OCI-LY3 (cell line): ENCODE measurements around the gene CCNF.

ENCODE experiments used
- H2AFZ ChIP-seq: fragments of 200-600, 300-600 bp; shearing (Covaris generic); 2 replicates; pipeline ENCODE4 v1.6.0; 2014; ENCODE audit warnings: antibody characterized with exemption, low read depth, low read length
- H3K27ac ChIP-seq: fragments of 200-600, 300-600 bp; sonication (generic); 2 replicates; pipeline ENCODE4 v1.5.1; 2014; ENCODE audit warnings: mild to moderate bottlenecking, low read length, moderate library complexity, mixed read lengths
- H3K27me3 ChIP-seq: fragments of 200-600, 300-600 bp; sonication (generic); 2 replicates; pipeline ENCODE4 v1.6.1; 2014; ENCODE audit warnings: low read depth, low read length, mixed read lengths
- H3K36me3 ChIP-seq: fragments of 200-600, 300-600 bp; sonication (generic); replicated peaks from 2 replicates; pipeline ENCODE3; 2014; ENCODE audit warnings: low read depth, low read length, mixed read lengths
- H3K4me1 ChIP-seq: fragments of 300-600, 200-600 bp; sonication (generic); 2 replicates; pipeline ENCODE4 v1.6.1; 2014; ENCODE audit warnings: low read length, mixed read lengths
- H3K4me2 ChIP-seq: fragments of 200-600, 300-600 bp; sonication (generic); 2 replicates; pipeline ENCODE4 v1.6.1; 2014; ENCODE audit warnings: low read length, mixed read lengths
- H3K4me3 ChIP-seq: fragments of 300-600, 200-600 bp; sonication (generic); 2 replicates; pipeline ENCODE4 v1.5.1; 2014; ENCODE audit warnings: antibody characterized with exemption, mild to moderate bottlenecking, low read length, moderate library complexity
- H3K79me2 ChIP-seq: fragments of 300-600, 200-600 bp; shearing (Covaris generic); 2 replicates; pipeline ENCODE4 v1.6.1; 2014; ENCODE audit warnings: mild to moderate bottlenecking, low read length, mixed read lengths
- H3K9ac ChIP-seq: fragments of 300-600, 200-600 bp; shearing (Covaris generic); 2 replicates; pipeline ENCODE4 v1.6.0; 2014; ENCODE audit warnings: mild to moderate bottlenecking, low read length, moderate library complexity
- H3K9me3 ChIP-seq: fragments of 200-600, 300-600 bp; shearing (Covaris generic); 2 replicates; pipeline ENCODE4 v1.6.1; 2014; ENCODE audit warnings: low read length, mixed read lengths; ENCODE audit not compliant: insufficient read depth
- H4K20me1 ChIP-seq: fragments of 200-600, 300-600 bp; sonication (generic); 2 replicates; pipeline ENCODE4 v1.6.1; 2016; ENCODE audit warnings: low read length, mixed read lengths; ENCODE audit not compliant: insufficient read depth
- EZH2phosphoT487 ChIP-seq: fragments of 200-600 bp; shearing (Covaris generic); IDR thresholded peaks from 2 replicates; pipeline ENCODE4 v1.6.1; 2018; ENCODE audit warnings: antibody characterized with exemption, mixed run types, low read depth
- TF ChIP-seq, protein P1 (sequence below): fragments of 200-600, 300-600 bp; sonication (generic); IDR thresholded peaks from 2 replicates; pipeline ENCODE4 v1.5.1; 2014; ENCODE audit warnings: antibody characterized with exemption, low read length, low read depth

CCNF gene

DNA sequence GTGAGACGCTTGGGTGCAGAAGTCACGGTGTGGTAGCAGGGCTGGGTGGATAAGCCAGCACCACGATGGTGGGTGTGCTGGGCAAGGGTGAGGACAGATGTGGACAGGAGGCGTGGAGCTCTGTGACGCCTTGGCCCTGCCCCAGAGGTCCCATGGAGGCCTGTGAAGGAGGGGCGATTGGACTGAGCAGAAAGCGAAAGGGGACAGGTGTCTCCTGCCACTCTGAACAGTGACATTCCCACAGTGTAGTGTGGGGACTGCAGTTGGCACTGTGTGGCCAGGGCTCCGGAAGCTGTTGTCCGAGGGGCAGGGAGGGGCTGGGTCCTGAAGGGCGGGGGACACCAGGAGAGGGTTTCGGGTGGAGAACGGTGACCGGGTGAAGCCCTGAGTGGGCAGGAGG lies 53.0 kb downstream of the CCNF start:
- H3K79me2 ChIP-seq: no peaks in the 10 kb centered on the region
- no peak overlapping the region for H3K4me3 ChIP-seq
- TF ChIP-seq, protein P1, sequence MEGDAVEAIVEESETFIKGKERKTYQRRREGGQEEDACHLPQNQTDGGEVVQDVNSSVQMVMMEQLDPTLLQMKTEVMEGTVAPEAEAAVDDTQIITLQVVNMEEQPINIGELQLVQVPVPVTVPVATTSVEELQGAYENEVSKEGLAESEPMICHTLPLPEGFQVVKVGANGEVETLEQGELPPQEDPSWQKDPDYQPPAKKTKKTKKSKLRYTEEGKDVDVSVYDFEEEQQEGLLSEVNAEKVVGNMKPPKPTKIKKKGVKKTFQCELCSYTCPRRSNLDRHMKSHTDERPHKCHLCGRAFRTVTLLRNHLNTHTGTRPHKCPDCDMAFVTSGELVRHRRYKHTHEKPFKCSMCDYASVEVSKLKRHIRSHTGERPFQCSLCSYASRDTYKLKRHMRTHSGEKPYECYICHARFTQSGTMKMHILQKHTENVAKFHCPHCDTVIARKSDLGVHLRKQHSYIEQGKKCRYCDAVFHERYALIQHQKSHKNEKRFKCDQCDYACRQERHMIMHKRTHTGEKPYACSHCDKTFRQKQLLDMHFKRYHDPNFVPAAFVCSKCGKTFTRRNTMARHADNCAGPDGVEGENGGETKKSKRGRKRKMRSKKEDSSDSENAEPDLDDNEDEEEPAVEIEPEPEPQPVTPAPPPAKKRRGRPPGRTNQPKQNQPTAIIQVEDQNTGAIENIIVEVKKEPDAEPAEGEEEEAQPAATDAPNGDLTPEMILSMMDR: no peak
- TF ChIP-seq EZH2phosphoT487: no peak
- H2AFZ ChIP-seq: no peak overlapping the region
- H4K20me1 ChIP-seq: no peaks in the 10 kb centered on the region
- H3K9me3 ChIP-seq: no peaks in the 10 kb centered on the region
- peaks cover 8% of the 10 kb centered on the region for H3K4me1 ChIP-seq
- H3K4me2 ChIP-seq: no peak overlapping the region
- no peaks in the 10 kb centered on the region for H3K27me3 ChIP-seq
- H3K36me3 ChIP-seq: no peaks in the 10 kb centered on the region
- H3K27ac ChIP-seq: no peak overlapping the region
- no peak overlapping the region for H3K9ac ChIP-seq

DNA sequence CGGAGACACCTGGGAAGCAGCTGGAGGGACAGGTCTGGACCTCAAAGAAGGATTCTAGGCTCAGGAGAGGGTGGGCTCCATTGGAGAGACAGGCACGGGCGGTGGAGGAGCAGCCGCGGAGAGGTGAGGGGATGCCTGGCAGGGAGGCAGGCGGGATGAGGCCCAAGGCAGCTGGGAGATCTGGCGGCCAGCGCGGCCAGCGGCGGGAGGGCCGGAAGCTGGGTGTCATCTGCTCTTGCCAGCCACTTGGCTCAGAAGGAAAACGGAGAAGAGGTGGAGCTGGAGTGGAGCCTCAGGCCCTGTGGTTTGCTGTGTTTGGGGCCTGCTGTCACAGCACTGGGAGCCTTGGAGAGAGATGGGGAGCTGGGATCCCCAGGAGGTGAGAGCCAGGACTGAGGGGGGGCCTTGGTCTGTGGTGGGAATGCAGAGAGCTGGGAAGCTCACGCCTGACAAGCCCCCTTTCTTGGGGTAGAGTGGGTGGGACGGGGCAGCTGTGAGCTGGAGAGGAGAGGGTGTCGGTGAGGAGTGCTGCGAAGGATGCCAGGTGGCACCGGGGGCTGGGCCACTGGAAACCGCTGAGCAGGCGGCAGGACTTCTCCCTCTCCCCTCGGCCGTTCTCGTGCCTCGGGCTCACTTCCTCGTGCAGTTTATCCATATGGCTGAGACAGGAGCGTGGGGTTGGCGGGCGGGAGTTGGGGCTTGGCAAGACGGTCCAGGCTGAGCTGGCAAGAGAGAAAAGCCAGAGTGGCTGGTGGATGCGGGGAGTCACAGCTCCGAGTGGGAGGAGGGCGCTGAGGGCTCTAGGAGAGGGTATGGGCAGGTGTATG lies 53.7 kb downstream of the CCNF start:
- no peaks in the 10 kb centered on the region for H3K27me3 ChIP-seq
- no peak overlapping the region for H3K27ac ChIP-seq

DNA sequence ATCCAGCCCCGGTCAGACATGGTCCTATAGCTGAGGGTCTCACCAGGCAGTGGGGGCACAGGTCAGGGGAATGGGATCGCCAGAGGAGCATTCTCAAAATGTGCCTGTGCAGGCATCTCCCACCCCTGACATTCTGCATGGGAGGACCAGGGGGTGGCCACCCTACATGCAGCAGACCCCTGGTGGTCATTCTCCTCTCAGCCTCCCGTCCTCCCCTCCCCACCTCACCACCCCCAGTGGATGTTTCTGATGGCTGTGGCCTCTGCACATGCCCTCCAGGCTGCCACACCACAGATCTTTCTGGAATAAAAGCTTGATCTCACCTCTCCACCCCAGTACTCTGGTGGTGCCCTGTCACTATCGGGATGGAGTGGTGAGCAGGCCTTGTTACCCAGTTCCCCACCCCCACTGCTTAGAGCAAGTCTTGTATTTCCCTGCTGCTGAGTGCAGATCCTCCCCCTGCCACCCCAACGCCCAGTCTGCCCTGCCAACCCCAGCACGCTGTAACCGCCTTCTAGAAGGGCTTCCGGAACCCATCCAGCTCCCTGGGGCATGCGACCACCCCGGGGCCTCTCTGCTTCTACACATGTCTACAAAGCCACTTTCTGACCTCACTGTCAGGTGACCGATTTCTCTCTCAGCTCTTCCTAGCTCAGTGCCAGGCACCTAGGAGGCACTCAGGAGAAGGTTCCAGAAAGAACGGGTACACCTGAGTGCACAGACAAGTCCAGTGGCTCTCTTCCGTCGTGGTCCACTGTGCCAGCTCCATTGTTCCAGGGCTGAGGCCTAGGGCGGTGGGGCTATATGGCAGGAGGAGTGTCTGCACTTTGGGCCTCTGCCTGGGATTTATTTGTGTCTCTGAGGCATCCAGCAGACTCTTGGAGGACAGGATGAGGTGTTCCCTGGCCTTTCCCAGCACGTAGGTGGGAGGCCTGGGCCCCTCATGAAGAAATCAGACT lies 55.0 kb downstream of the CCNF start:
- Histone ChIP-seq H3K4me2 (no peak overlapping the region), H3K4me1 (peaks cover 20% of the 10 kb centered on the region), H4K20me1 (no peaks in the 10 kb centered on the region), H3K79me2 (0 out of 2 replicates have a peak, but pooled peaks cover 5% of the 10 kb centered on the region), H3K27ac (no peak overlapping the region), H3K27me3 (no peaks in the 10 kb centered on the region), H3K9ac (no peak overlapping the region), H3K36me3 (no peaks in the 10 kb centered on the region), H3K4me3 (no peak overlapping the region), H3K9me3 (no peaks in the 10 kb centered on the region), H2AFZ (no peak overlapping the region)
- TF ChIP-seq, protein P1: no peak
- TF ChIP-seq EZH2phosphoT487: no peak

More for the DNA sequence above, 53.7 kb downstream of the CCNF start:
- 0 out of 2 replicates have a peak, but pooled peaks cover 2% of the 10 kb centered on the region for H3K79me2 ChIP-seq
- H3K9me3 ChIP-seq: no peaks in the 10 kb centered on the region
- H3K4me2 ChIP-seq: no peak overlapping the region
- peaks cover 15% of the 10 kb centered on the region for H3K4me1 ChIP-seq
- no peaks in the 10 kb centered on the region for H4K20me1 ChIP-seq
- TF ChIP-seq, protein P1: no peak
- no peak for TF ChIP-seq EZH2phosphoT487
- no peak overlapping the region for H3K9ac ChIP-seq
- no peaks in the 10 kb centered on the region for H3K36me3 ChIP-seq
- no peak overlapping the region for H3K4me3 ChIP-seq
- no peak overlapping the region for H2AFZ ChIP-seq
